ENCODE measurements around the gene MEIOSIN. TPM values are rescaled to one million over a fixed set of nuclear protein-coding genes. Genes with fewer than 3 reads are reported as not detected.

The MEIOSIN gene
- total and polyA plus RNA-seq, 9 of the 15 experiments (the other 6 are each of a cell fraction or from before 2014, with no cell fraction given) = 0.06 to 2.0 (median 0.76) TPM

- TF ChIP-seq ZNF407 (IDR thresholded peaks at IDR 0.05; ENCODE audit: low read depth) (no peak), FOXK1 (CRISPR knock-in tag; IDR thresholded peaks at IDR 0.05; ENCODE audit: borderline replicate concordance) (no peak)
These were observed 59.4 kb downstream of the MEIOSIN start, which contains the start of gene DMWD (continued) for GRCh38 chr19:45792470-45793177.
